HG02970 (cell line): Measurements from ENCODE around the gene FAM131C.

Experiments used
- ATAC-seq: cut with Tn5 transposase; IDR thresholded peaks from one replicate; pipeline ENCODE4 v1.9.1; 2021; ENCODE audit warnings: mild to moderate bottlenecking, moderate library complexity, moderate number of reproducible peaks; ENCODE audit not compliant: unreplicated experiment, low FRiP score

The FAM131C gene

GRCh38 chr1:16078925-16079656, 5.6 kb upstream of the FAM131C start:
- ATAC-seq = no peak

GRCh38 chr1:16077406-16078245, 4.2 kb upstream of the FAM131C start:
- no peak for ATAC-seq

GRCh38 chr1:16076865-16077238, 3.4 kb upstream of the FAM131C start:
- no peak for ATAC-seq

GRCh38 chr1:16076031-16076864, 2.8 kb upstream of the FAM131C start:
- no peak for ATAC-seq

GRCh38 chr1:16075337-16076030, 2.0 kb upstream of the FAM131C start:
- ATAC-seq = no peak

- ATAC-seq = no peak
Measured at GRCh38 chr1:16074217-16074616, 766 bp upstream of the FAM131C start.

- ATAC-seq = no peak
Measured at GRCh38 chr1:16072616-16073484, 601 bp downstream of the FAM131C start.

- no peak for ATAC-seq
Measured at GRCh38 chr1:16072095-16072494, 1.4 kb downstream of the FAM131C start.

GRCh38 chr1:16071614-16072013, 1.8 kb downstream of the FAM131C start:
- ATAC-seq = no peak

GRCh38 chr1:16070640-16071355, 2.7 kb downstream of the FAM131C start:
- ATAC-seq = no peak

GRCh38 chr1:16068356-16069270, 4.8 kb downstream of the FAM131C start:
- ATAC-seq = no peak

GRCh38 chr1:16067933-16068332, 5.5 kb downstream of the FAM131C start:
- no peak for ATAC-seq

GRCh38 chr1:16067127-16067768, 6.2 kb downstream of the FAM131C start:
- no peak for ATAC-seq

- ATAC-seq = no peak
Measured at GRCh38 chr1:16066245-16066644, 7.2 kb downstream of the FAM131C start.

GRCh38 chr1:16065269-16065576, 8.2 kb downstream of the FAM131C start:
- no peak for ATAC-seq

GRCh38 chr1:16064536-16065268, 8.7 kb downstream of the FAM131C start:
- ATAC-seq = no peak

- no peak for ATAC-seq
Measured at GRCh38 chr1:16063921-16064320, 9.5 kb downstream of the FAM131C start.
